DLD1 (cell line): Measurements from ENCODE around the gene RASGEF1C.

Experiments
- in situ Hi-C: cut with HindIII; loops from 2 replicates; pipeline ENCODE4 v1.10.0; 2017; ENCODE audit warnings: low sequenced_read_pairs

Gene RASGEF1C

DNA sequence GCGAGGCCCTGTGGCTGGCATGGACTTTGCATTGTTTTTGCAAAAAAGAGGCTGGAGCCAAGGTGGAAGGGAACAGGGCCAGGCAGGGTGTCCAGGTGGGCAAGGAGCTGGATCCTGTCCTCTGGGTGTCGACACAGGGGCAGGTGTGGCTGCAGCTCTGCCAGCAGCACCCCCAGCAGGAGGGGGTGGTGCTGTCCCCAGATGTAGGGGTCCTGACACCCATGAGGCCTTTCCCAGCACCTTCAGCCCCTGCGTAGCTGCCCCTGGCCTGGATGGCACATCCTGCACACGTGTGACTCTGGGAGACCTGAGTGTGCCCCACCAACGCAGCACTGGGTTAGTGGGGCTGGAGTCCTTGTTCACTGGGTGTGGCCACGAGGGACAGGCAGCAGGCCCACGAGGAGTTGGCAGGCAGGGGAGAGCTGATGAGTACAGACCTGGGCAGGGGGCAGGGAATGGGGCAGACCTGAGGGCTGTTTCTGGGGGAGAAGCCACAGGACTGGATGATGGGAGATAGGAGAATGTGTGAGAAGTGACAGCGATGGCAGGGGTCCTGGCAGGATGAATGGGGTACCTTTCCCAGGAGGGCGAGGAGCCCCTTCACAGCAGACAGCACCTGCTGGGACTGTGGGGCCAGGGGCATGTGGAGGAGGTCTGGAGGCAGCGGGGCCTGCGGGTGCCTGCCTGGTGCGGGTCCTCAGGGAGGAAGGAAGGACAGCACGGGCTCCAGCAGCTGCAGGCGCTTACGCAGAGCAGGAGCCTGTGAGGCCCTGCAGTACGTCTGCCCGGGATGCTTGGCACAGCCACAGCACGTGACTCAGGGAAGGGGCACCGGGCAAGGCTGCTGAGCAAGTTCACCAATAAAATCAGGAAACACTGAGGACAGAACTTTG lies 3.6 kb upstream of the RASGEF1C start:
- in situ Hi-C loops: loop anchor here (25.0 kb wide), 1 partner anchor 100 kb away; no protein-coding TSS in a partner anchor

DNA sequence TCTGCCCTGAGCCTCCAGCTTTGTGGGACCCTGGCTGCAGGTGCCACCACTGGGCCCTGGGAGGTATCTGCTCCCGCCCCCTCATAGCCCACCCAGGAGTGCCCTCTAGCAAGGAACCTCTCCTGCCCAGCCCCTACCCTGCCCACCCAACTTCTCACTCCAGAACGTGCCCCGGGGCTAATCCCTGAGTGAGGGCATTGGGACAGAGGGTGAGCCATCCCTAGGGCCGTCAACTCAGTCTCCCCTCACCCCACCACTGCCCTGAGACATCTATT lies 2.7 kb upstream of the RASGEF1C start:
- in situ Hi-C loops: loop anchor here (25.0 kb wide), 1 partner anchor 101 kb away; no protein-coding TSS in a partner anchor

DNA sequence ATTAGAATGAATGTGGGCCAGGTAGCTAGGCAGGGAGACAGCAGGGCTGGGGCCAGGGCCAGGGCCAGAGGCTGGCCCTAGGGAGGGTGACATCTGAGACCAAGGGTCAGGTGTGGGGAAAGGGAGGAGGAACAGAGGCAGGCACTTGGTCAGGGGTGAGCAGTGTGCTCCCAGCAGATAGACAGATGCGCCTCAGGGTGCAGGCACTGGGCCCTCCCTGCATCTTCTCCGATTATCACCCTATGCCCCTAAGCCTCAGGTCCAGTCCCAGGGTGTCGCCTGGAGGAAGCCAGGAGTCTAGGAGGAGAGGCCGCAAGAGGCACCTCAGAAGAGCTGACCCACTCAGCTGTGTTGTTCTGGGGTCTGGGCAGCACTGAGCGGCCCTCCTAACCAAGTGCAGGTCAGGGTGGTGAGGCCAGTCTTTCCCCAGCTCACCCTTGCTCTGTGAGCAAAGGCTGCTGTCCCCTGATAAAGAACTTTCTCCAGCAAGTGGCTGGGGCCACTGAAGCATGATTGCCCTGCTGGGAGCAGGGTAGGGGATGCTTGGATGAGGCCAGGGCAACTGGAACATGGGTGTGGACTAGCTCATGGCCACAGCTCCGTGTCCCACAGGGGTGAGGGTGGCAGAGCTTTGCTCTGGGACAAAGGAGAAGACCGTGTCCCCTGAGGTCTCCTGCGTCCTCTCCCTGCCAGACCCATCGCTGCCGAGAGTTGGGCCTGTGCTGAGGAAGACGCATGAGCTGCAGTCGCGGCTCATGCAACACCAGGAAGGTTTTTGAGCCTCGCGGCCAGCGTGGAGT lies 2.1 kb upstream of the RASGEF1C start:
- in situ Hi-C loops: loop anchor here (25.0 kb wide), 1 partner anchor 101 kb away; no protein-coding TSS in a partner anchor

DNA sequence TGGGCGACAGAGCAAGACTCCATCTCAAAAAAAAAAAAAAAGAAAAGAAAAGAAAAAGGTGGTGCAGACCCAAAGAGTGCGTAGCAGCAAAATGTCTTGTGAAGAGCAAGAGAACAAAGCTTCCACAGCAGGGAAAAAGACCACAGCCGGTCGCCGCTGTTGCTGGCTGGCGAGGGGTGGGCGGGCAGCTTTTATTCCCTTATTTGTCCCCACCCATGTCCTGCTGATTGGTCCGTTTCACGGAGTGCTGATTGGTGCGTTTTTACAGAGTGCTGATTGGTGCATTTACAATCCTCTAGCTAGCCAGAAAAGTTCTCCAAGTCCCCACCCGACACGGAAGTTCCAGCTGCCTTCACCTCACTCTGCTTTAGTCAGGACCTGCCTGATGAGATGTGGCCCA lies 1.1 kb upstream of the RASGEF1C start:
- in situ Hi-C loops: loop anchor here (25.0 kb wide), 1 partner anchor 102 kb away; no protein-coding TSS in a partner anchor

DNA sequence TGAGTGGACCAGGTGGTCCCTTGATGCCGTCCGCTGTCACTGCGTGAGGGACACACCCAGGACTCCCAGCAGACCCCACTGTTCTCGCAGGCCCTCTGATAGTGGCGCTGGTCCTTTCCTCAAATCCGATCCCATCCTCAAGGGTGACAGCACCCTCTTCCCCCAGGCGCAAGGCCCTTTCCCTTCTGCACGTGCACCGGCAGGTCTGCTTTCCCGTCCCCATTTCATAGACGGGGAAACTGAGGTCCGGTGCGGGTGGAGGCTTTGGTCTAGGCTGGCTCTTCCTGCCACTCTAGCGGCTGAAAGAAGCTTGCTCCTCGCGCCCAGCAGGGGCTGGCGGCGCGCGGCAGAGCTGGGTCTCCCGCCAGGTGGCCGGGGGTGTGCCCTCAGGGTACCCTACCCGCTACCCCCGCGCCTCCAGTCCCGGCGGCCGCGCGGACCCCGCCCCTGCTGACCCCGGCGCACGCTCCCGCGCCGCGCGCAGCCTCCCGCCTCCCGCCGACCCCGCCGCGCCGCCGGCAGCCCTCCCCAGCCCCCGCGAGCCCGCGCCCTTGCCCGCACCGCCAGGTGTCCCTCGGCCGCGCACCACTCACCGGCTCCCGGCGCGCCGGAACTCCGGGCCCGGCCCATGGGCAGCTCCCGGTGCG lies 453 bp downstream of the RASGEF1C start:
- in situ Hi-C loops: loop anchor here (25.0 kb wide), 1 partner anchor 104 kb away; no protein-coding TSS in a partner anchor

DNA sequence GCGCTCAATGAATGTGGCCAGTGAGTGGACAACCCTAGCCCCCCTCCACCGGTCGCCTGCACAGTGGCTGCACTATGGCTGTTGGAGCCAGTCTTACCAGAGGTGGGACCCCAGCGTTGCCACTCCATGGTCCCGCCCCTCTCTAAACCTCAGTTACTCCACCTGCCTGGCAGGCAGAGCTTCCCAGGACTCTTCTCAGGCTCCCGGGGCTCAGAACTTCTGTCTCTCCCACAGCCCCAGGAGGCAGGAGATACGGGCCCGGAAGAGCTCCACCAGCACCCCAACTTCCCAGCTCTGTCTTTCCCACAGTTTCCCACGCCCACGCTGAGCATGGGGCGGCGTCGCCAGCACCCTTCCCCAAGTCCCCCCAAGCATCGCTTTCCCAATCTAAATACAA lies 975 bp downstream of the RASGEF1C start:
- in situ Hi-C loops: loop anchor here (25.0 kb wide), 1 partner anchor 104 kb away; no protein-coding TSS in a partner anchor

DNA sequence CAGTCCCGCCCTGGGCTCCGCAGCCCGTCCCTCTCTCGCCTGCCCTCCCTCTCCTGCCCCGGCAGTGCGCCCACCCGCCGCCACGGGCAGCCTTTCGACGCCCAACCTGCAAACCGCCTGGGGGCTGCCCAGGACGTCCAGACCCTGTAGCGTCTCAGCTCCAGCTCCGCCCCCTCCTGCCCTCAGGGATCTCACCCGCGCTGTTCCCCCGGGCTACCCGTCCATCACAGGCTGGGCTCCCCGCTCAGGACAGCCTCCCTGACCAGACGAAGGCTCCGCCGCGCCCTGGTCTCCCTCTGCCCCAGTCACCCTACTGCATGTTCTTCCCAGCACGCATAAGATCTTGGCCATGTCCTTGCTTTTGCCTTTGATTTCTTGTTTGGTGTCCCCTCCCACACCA lies 1.4 kb downstream of the RASGEF1C start:
- in situ Hi-C loops: loop anchor here (25.0 kb wide), 1 partner anchor 105 kb away; no protein-coding TSS in a partner anchor

DNA sequence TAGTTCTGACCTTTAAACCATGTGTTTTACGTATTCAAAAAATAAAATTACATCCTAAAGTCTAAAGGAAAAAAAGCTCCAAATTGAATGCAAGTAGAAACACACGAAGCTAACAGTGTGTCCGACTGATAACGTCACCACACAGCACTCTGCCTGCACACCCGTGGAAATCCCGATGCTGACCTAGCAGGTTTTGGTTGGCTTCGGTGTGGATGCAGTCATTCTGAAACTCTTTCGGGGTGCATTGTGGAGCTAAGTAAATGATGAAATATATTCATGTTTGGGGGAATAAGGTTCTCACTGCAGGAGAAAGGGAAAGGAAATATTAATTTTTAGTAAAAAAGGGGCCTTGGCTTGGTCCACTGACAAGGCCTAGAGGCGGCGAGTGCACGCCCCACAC lies 2.0 kb downstream of the RASGEF1C start:
- in situ Hi-C loops: loop anchor here (25.0 kb wide), 1 partner anchor 105 kb away; no protein-coding TSS in a partner anchor

DNA sequence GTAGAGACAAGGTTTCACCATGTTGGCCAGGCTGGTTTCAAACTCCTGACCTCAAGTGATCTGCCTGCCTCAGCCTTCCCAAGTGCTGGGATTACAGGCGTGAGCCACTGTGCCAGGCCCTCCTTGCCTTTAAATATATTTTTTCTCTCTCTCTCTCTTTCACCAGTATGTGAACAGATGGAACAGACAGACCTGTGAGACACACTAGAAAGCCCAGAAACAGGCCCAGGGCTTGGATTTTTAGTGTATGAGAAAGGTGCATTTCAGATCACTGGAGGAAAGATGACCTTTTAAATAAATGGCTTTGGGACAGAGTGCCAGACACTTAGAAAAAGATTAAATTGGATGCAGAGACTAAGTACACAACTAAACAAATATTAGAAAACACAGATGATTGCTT lies 3.1 kb downstream of the RASGEF1C start:
- in situ Hi-C loops: loop anchor here (25.0 kb wide), 1 partner anchor 106 kb away; no protein-coding TSS in a partner anchor

DNA sequence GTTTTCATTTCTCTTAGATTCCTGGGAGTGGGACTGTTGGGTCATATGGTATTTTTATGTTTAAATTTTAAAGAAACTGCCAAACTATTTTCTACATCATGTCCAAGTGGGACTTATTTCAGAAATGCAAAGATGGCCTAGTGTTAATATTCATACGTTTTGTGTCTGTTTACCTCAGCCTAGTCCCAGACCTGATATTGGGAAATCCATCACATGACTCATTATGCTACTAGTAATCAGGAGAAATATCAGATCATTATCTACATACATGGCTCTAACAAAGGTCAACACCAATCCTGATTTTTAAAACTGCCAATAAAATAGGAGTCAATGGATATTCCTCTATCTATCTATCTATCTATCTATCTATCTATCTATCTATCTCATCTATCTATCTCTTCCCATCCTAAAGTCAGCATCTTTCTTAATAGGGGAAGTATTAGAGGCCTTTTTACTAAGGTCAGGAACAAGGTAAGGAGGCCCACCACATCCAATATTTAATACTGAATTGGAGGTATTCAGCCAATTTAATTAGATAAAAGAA lies 4.7 kb downstream of the RASGEF1C start:
- in situ Hi-C loops: loop anchor here (25.0 kb wide), 1 partner anchor 108 kb away; no protein-coding TSS in a partner anchor

DNA sequence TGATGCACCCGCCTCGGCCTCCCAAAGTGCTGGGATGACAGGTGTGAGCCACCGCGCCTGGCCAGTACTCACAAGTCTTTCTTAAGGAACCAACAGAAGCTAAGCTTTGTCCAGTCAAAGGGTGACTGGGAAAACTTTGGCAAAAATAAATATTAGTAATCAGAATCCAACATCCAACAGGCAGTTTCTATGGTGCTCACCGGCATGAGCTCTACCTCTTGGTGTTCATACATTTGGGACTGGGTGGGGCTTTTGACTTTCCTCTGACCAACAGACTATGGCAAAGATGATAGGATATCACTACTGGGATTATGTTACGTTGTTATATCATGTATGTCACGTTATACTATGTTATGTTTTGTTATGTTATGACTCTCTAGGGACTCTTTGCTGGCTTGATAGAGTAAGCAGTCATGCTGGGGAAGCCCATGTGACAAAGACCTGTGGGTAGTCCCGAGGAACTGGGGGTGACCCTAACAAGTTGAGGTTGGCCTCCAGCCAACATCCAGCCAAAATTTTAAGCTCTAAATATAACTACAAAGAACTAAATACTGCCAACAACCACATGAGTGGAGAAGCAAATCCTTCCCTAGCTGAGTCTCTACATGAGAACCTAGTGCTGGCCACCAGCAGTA lies 6.0 kb downstream of the RASGEF1C start:
- in situ Hi-C loops: loop anchor here (25.0 kb wide), 1 partner anchor 109 kb away; no protein-coding TSS in a partner anchor

DNA sequence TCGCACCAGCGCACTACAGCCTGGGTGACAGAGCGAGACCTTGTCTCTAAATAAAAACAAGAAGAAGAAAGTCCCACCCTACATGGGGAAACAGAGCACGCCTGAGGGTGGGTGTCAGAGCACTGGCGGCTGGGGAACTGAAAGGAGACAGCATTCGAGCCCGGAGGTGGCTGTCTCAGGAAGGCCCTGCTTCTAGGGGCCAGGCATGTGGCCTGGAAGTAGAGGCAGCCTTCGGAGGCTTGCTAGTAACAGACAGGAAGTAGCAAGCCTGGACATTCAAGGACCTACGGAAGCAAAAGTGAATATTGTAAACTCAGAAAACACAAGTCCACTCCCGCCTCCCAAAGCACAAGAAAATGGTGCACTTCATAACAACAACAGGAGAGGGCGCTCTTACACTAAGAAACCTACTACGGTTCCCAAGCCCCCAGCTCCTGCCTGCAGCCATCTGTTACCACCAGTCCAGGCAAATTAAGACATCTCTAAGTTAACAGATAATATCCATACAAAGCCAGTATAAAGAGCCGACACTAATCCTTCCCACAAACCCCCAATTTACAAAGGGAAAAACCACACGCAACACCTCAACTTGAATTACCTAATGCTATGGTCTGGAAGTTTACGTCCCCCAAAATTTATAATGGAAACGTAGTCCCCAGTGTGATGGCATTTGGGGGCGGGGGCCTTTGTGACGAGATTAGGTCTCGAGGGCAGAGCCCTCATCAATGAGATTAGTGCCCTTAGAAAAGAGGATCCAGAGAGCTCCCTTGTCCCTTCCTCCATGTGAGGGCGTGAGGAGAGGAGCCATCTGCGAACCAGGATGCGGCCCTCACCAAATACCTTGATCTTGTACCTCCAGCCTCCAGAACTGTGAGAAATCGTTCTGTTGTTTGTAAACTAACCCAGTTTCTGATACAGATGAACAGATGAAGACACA lies 7.7 kb downstream of the RASGEF1C start:
- in situ Hi-C loops: loop anchor here (25.0 kb wide), 1 partner anchor 111 kb away; no protein-coding TSS in a partner anchor

DNA sequence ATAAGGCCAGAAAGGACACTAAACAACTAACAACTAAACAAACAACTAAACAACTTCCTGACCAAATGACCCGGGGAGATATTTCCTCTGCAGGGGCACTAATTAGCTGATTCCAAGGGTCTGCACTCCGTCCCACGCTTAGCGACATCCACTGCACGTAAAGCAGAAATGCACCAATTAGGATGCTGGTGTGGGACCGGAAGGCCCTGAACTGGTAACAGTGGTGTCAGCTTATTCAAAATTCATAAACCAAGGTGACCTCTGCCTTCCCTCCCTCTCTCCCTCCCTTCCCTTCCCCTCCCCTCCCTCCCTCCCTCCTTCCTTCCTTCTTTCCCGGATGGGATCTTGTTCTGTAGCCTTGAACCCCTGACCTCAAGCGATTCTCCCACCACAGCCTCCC lies 9.6 kb downstream of the RASGEF1C start:
- in situ Hi-C loops: no loop called here

DNA sequence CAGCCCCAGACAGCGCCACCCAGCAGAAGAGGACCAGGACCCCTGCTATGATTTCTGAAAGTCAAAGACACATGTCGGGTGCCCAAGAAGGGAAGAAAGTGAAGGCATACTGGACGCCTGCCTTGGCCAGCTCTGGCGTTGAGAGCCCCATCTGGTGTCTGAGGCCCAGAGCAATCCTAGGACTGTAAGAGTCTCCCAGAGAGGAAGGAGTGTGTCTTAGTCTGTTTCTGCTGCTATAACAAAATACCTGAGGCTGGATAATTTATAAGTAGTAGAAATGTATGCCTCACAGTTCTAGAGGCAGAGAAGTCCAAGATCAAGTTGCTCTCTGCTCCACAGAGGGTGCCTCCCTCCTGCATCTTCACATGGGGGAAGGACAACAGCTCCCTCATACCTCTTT lies 10.8 kb downstream of the RASGEF1C start:
- in situ Hi-C loops: no loop called here

DNA sequence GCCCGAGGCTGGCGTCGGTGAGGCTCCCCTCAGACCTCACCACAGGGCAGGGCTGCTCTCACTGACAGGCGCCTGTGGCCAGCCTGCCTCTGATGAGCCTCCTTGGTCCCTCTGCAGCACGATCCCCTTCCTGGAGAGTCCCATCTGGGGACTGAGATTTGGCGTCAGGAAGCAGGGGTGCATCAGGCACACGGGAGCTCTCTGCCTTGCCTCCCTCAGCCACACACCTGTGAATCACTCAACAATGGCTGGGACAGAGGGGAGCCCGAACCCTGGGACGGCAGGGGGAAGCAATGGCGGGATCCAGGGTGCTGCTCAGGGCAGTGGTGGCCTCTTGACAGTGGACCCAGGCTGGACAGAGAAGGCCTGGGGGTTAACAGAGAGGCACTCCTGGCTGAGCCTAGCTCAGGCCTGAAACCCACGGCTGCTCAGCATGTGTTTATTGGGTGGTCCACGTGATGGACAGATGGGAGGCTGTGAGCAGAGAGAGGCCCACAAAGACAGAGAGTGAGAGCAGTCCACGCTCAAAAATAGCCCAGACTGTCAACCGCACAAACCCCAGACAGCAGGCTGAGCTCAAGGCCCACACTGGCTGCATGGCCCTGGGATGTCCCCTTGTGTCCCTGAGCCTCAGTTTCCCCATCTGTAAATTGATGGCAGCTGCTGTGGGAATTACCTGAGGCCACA lies 11.9 kb downstream of the RASGEF1C start:
- in situ Hi-C loops: no loop called here

DNA sequence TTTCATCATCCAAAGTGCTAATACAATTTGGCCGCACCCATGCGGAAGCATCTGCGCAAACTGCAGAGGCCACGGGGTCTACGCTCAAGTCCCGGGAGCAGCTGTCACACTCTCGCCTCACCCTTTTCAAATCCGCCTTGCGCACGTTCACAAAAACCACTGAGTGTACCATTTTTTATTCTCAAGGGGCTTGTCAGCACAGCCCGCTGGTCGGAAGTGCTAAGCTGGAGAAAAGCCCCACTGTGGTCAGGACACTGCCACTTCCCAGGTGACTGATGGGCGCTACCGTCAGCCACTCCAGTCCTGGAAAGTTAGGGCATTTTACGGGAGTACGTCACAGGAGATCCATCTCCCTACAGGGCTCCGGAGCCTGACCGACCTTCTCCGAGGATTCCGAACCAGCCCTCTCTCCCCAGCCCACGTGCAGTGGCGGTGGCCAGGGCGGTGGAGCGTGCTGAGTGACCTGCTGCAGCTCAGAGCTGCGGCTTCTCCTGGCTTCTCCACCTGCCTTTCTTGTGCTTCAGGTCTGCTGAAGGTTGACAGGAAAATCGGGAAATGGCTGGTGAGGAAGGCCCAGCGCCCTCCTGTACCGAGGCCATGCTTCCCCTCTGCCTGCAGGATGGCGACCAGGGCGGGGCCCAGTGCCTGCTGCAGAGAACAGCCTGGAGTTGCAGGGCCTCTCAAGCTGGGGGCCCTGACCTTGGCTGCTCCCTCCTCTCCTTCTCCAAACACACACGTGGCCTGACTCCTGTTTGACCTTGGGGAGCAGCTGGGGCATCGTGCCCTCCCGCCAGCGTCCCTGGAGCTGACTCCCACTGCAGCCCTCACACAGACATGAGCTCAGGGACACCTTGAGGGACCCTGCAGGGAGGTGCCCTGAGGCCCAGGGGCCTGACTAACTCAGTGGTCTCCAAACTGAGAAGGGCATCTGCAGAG lies 14.3 kb downstream of the RASGEF1C start:
- in situ Hi-C loops: no loop called here

DNA sequence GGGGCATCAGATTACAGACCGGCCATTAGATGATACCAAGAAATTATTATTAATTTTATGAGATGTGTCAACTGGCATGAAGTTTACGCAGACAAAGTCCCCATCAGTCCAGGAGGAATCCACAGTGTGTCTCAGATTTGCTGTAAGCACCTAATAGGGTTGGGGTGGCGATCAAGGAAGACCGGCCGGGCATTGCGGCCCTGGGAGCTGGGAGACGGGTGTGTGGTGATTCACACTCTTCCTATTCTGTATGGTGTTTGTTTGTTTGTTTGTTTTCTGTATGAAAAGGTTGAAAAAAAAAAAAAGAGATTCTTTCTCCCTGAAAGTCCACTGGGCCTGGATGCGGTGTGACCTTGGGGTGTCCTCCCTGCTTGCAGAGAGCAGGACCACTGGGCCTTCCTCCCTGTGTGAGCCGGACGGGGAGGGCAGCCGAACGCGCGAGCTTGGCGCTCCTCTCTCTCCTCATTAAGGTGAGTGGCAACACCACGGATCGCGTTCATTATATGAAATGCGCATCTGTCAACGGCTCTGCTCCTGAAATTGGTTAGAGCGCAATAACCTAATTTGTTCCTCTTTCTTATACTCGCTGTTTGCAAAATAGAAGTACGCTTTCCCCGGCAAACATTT lies 15.1 kb downstream of the RASGEF1C start:
- in situ Hi-C loops: no loop called here
